HCT116 (cell line): ENCODE results near the gene C13orf46. TPM values are rescaled to one million over a fixed set of nuclear protein-coding genes. Genes with fewer than 3 reads are reported as not detected.
A peak's percentile ranks its signal among the peaks of the same experiment; 100 is the strongest.

Source experiments
- ATAC-seq: fragments of 200-7000 bp; cut with Tn5 transposase; 2 replicates; pipeline ENCODE4 v1.9.1; 2020; ENCODE audit warnings: mild to moderate bottlenecking, moderate library complexity
- BruUV-seq: library from RNA; stranded (reverse); fragments of 400-500 nt; replicated peaks from 2 replicates; lab custom pipeline; 2021; lab: Mats Ljungman, UMichigan
- CTCF ChIA-PET: fragments of 300-600 bp; sonication (Branson Sonifier 250); formaldehyde crosslinking; loops from one replicate; lab custom pipeline; 2021; ENCODE audit warnings: antibody characterized with exemption; lab: Charles Lee
- POLR2A ChIA-PET: fragments of 300-600, 350-600 bp; sonication (Branson Sonifier 250); formaldehyde crosslinking; loops from one replicate; lab custom pipeline; 2021; ENCODE audit warnings: antibody characterized with exemption; lab: Charles Lee
- RAD21 ChIA-PET, 2 experiments: fragments of 300-600 bp; sonication (Branson Sonifier 250); formaldehyde crosslinking; loops; one replicate each; lab custom pipeline; 2023; ENCODE audit warnings: low total read pairs in 2 of 2; ENCODE audit not compliant: uncharacterized antibody in 2 of 2, unreplicated experiment in 2 of 2, low non-redundant PET in 1 of 2; lab: Charles Lee
- DNase-seq: peaks from one replicate; pipeline ENCODE4 v3.0.0-alpha.2; 2010; ENCODE audit warnings: low read depth, low spot score
- H2AFZ ChIP-seq: fragments of 200-600 bp; shearing (Covaris generic), sonication (generic); 2 replicates; pipeline ENCODE4 v1.6.1; 2017; ENCODE audit warnings: low read depth, mixed run types, mixed read lengths, antibody characterized with exemption, low read length; ENCODE audit not compliant: poor library complexity, severe bottlenecking
- H3K27ac ChIP-seq: 2 replicates; pipeline ENCODE4 v1.5.1; 2012; ENCODE audit warnings: low read depth, low read length
- H3K27me3 ChIP-seq: fragments of 200-600 bp; sonication (generic); 2 replicates; pipeline ENCODE4 v1.6.1; 2016; ENCODE audit warnings: mixed run types, low read length, mixed read lengths; ENCODE audit not compliant: insufficient read depth
- H3K36me3 ChIP-seq, 2 experiments: fragments of 200-500 bp in 1 of 2; fragments of 200-600 bp in 1 of 2; sonication (Bioruptor generic) in 1 of 2; sonication (generic) in 1 of 2; 2 replicates each; pipeline versions ENCODE4 v1.5.1 to v1.6.1; 2014 to 2016; ENCODE audit warnings: low read length in 2 of 2, inconsistent platforms in 1 of 2, mixed read lengths in 1 of 2, mixed run types in 1 of 2; ENCODE audit not compliant: insufficient read depth in 2 of 2, control insufficient read depth in 1 of 2
- H3K4me1 ChIP-seq, 2 experiments: fragments of 200-600 bp in 1 of 2; sonication (generic) in 1 of 2; 2 replicates each; pipeline versions ENCODE4 v1.5.1 to v1.6.1; 2012 to 2017; ENCODE audit warnings: low read length in 2 of 2, inconsistent platforms in 1 of 2, mild to moderate bottlenecking in 1 of 2, mixed read lengths in 1 of 2, mixed run types in 1 of 2, moderate library complexity in 1 of 2; ENCODE audit not compliant: insufficient read depth in 2 of 2, control insufficient read depth in 1 of 2
- H3K4me2 ChIP-seq: fragments of 200-600 bp; sonication (generic); 2 replicates; pipeline ENCODE4 v1.6.1; 2017; ENCODE audit warnings: mixed run types, low read length, mixed read lengths
- H3K4me3 ChIP-seq, 2 experiments: fragments of 200-600 bp in 1 of 2; sonication (generic) in 1 of 2; replicated peaks in 1 of 2; 2 replicates each; pipeline ENCODE4 v1.5.1; 2011 to 2016; ENCODE audit warnings: low read length in 2 of 2, control low read depth in 1 of 2, low read depth in 1 of 2, mild to moderate bottlenecking in 1 of 2, mixed read lengths in 1 of 2, mixed run types in 1 of 2
- H3K79me2 ChIP-seq: fragments of 200-600 bp; sonication (generic); 2 replicates; pipeline ENCODE4 v1.6.1; 2017; ENCODE audit warnings: mild to moderate bottlenecking, mixed run types, low read length, moderate library complexity, mixed read lengths; ENCODE audit not compliant: insufficient read depth
- H3K9ac ChIP-seq: fragments of 200-600 bp; sonication (generic); 2 replicates; pipeline ENCODE4 v1.6.1; 2016; ENCODE audit warnings: low read length, mixed read lengths
- H3K9me2 ChIP-seq: fragments of 200-600 bp; sonication (generic), shearing (Covaris generic); 2 replicates; pipeline ENCODE4 v1.6.1; 2017; ENCODE audit warnings: mixed run types, mild to moderate bottlenecking, moderate library complexity; ENCODE audit not compliant: insufficient read depth
- H3K9me3 ChIP-seq, 2 experiments: fragments of 200-500 bp in 1 of 2; fragments of 200-600 bp in 1 of 2; sonication (Bioruptor generic) in 1 of 2; sonication (generic) in 1 of 2; 2 replicates each; pipeline ENCODE4 v1.6.1; 2014 to 2017; ENCODE audit warnings: low read length in 2 of 2, mixed read lengths in 2 of 2, inconsistent platforms in 1 of 2, low read depth in 1 of 2, mild to moderate bottlenecking in 1 of 2, mixed run types in 1 of 2, moderate library complexity in 1 of 2; ENCODE audit not compliant: control insufficient read depth in 1 of 2, insufficient read depth in 1 of 2
- H4K20me1 ChIP-seq: fragments of 200-600 bp; sonication (generic), shearing (Covaris generic); 2 replicates; pipeline ENCODE4 v1.6.1; 2017; ENCODE audit warnings: mixed run types, mild to moderate bottlenecking, moderate library complexity; ENCODE audit not compliant: insufficient read depth
- ATF3 ChIP-seq: IDR thresholded peaks from 2 replicates; pipeline ENCODE4 v1.6.1; 2012
- CBX3 ChIP-seq: IDR thresholded peaks from 2 replicates; pipeline ENCODE4 v1.6.1; 2012; ENCODE audit warnings: low read depth
- CEBPB ChIP-seq: IDR thresholded peaks from 2 replicates; pipeline ENCODE4 v1.6.1; 2012; ENCODE audit warnings: low read depth
- CTCF ChIP-seq, 3 experiments: fragments of 200-600 bp in 1 of 3; sonication (generic) in 1 of 3; IDR thresholded peaks in 2 of 3; conservative IDR thresholded peaks in 1 of 3; 2 replicates each; pipeline ENCODE4 v1.5.1; 2012 to 2017; ENCODE audit warnings: low read depth in 2 of 3, low read length in 2 of 3, antibody characterized with exemption in 1 of 3, borderline replicate concordance in 1 of 3, control low read depth in 1 of 3, mild to moderate bottlenecking in 1 of 3, mixed read lengths in 1 of 3, mixed run types in 1 of 3, moderate library complexity in 1 of 3; ENCODE audit not compliant: insufficient read depth in 1 of 3
- EGR1 ChIP-seq: IDR thresholded peaks from 2 replicates; pipeline ENCODE4 v1.6.1; 2012; ENCODE audit warnings: low read depth
- FOSL1 ChIP-seq: IDR thresholded peaks from 2 replicates; pipeline ENCODE4 v1.6.1; 2012; ENCODE audit warnings: low read depth
- RAD21 ChIP-seq: IDR thresholded peaks from 2 replicates; pipeline ENCODE4 v1.6.1; 2012; ENCODE audit warnings: low read depth, mild to moderate bottlenecking
- REST ChIP-seq: IDR thresholded peaks from 2 replicates; pipeline ENCODE4 v1.6.1; 2012; ENCODE audit warnings: low read depth
- SIN3A ChIP-seq: IDR thresholded peaks from 2 replicates; pipeline ENCODE4 v1.6.1; 2012; ENCODE audit warnings: low read depth
- SP1 ChIP-seq: IDR thresholded peaks from 2 replicates; pipeline ENCODE4 v1.6.1; 2012; ENCODE audit warnings: low read depth
- TCF7L2 ChIP-seq: IDR thresholded peaks from 2 replicates; pipeline ENCODE4 v1.7.0; 2011; ENCODE audit warnings: borderline replicate concordance, inconsistent platforms; ENCODE audit not compliant: insufficient read depth, insufficient read length; ENCODE audit errors: extremely low read depth
- ZBTB33 ChIP-seq: IDR thresholded peaks from 2 replicates; pipeline ENCODE4 v1.6.1; 2011; ENCODE audit warnings: mild to moderate bottlenecking, low read length, moderate library complexity; ENCODE audit not compliant: insufficient replicate concordance; ENCODE audit errors: extremely low read depth
- ZFX ChIP-seq: fragments of 450-650 bp; IDR thresholded peaks from 2 replicates; pipeline ENCODE4 v1.6.1; 2017
- ZNF274 ChIP-seq: fragments of 200-500 bp; sonication (Bioruptor generic); IDR thresholded peaks from 2 replicates; pipeline ENCODE4 v1.6.1; 2014; ENCODE audit warnings: mild to moderate bottlenecking, low read depth, low read length, inconsistent platforms
- intact Hi-C: fragments of 100-400 bp; cut with micrococcal nuclease; formaldehyde crosslinking; loops from 2 replicates; pipeline ENCODE4 v1.10.0; 2022
- total RNA-seq: library from RNA; stranded (reverse); gene quantifications from one replicate; pipeline ENCODE4 v1.2.1, GENCODE V29; 2021; ENCODE audit not compliant: unreplicated experiment

C13orf46 gene
- total RNA-seq, 1 experiment from 2014 or later = 0.93 TPM

- ChIA-PET RAD21 (no interaction called here), CTCF (no interaction called here), POLR2A (no interaction called here)
- intact Hi-C loops = no loop called here
- TF ChIP-seq FOSL1 (no peak), SIN3A (no peak), ATF3 (no peak), EGR1 (no peak), ZNF274 (no peak), CBX3 (no peak), RAD21 (no peak), CEBPB (no peak), REST (no peak), SP1 (no peak), ZFX (no peak), CTCF (IDR thresholded peaks at IDR 0.05 in 2 of 3, conservative IDR thresholded peaks at IDR 0.05 in 1 of 3; ENCODE audit: borderline replicate concordance in 1 of 3, insufficient read depth in 1 of 3, low read depth in 2 of 3, low read length in 2 of 3) (no peak), TCF7L2 (no peak), ZBTB33 (no peak)
- H3K9me3 ChIP-seq = no peaks in the 10 kb centered on the region
- no peaks in the 10 kb centered on the region; a peak in 2 of 4 replicates for H3K36me3 ChIP-seq
- no peaks in the 10 kb centered on the region for H4K20me1 ChIP-seq
- peak; percentile 55; the same call in 1 of the 2 replicates for ATAC-seq
- H3K27me3 ChIP-seq = no peaks in the 10 kb centered on the region
- H3K27ac ChIP-seq = peak overlapping the region; percentile 2; the same call in 1 of the 2 replicates
- no peak for DNase-seq
- peaks cover 20 to 29% of the 10 kb centered on the region in 2 experiments for H3K4me1 ChIP-seq
- no peak overlapping the region for H3K9ac ChIP-seq
- H2AFZ ChIP-seq = no peak overlapping the region
- H3K4me2 ChIP-seq = peak overlapping the region; percentile 56
- H3K79me2 ChIP-seq = no peaks in the 10 kb centered on the region
- no peaks in the 10 kb centered on the region for H3K9me2 ChIP-seq
- no peak overlapping the region for H3K4me3 ChIP-seq
- BruUV-seq = no TSS peak
These were observed 3.1 kb upstream of the C13orf46 start for GRCh38 chr13:113976711-113977684.
